Calu3 (cell line): ENCODE results near the gene ITSN2. TPM values are rescaled to one million over a fixed set of nuclear protein-coding genes. Genes with fewer than 3 reads are reported as not detected.

Experiments used
- BruUV-seq: library from RNA; stranded (reverse); fragments of 400-500 nt; replicated peaks from 2 replicates; lab custom pipeline; 2021; lab: Mats Ljungman, UMichigan
- CTCF ChIA-PET: fragments of 300-600 bp; sonication (Branson Sonifier 250); formaldehyde crosslinking; loops from one replicate; lab custom pipeline; 2022; ENCODE audit warnings: antibody characterized with exemption; lab: Charles Lee
- DNase-seq: peaks from one replicate; pipeline ENCODE4 v3.0.0; 2022
- H3K27ac Mint-ChIP-seq: one replicate; pipeline ENCODE4 v1.8.0; 2022; ENCODE audit warnings: mixed read lengths; ENCODE audit not compliant: unreplicated experiment
- H3K27me3 Mint-ChIP-seq: one replicate; pipeline ENCODE4 v1.8.0; 2022; ENCODE audit warnings: mixed read lengths; ENCODE audit not compliant: unreplicated experiment
- H3K36me3 Mint-ChIP-seq: one replicate; pipeline ENCODE4 v1.8.0; 2022; ENCODE audit warnings: mild to moderate bottlenecking, moderate library complexity, mixed read lengths; ENCODE audit not compliant: insufficient read depth, unreplicated experiment
- H3K4me1 Mint-ChIP-seq: one replicate; pipeline ENCODE4 v1.8.0; 2022; ENCODE audit warnings: mild to moderate bottlenecking, low read depth, mixed read lengths; ENCODE audit not compliant: unreplicated experiment
- H3K4me3 Mint-ChIP-seq: one replicate; pipeline ENCODE4 v1.8.0; 2022; ENCODE audit warnings: mild to moderate bottlenecking, low read depth, moderate library complexity, mixed read lengths; ENCODE audit not compliant: unreplicated experiment
- H3K9me3 Mint-ChIP-seq: one replicate; pipeline ENCODE4 v1.8.0; 2022; ENCODE audit warnings: low read depth, mixed read lengths; ENCODE audit not compliant: unreplicated experiment
- CTCF ChIP-seq: fragments of 200-600 bp; IDR thresholded peaks from one replicate; pipeline ENCODE4 v1.8.0; 2022; ENCODE audit warnings: antibody characterized with exemption; ENCODE audit not compliant: unreplicated experiment
- intact Hi-C: fragments of 100-400 bp; cut with micrococcal nuclease; formaldehyde crosslinking; loops from one replicate; pipeline ENCODE4 v1.10.0; 2022; ENCODE audit not compliant: unreplicated experiment
- total RNA-seq: library from RNA; stranded (reverse); gene quantifications from 2 replicates; pipeline ENCODE4 v1.2.3, GENCODE V29; 2022

Gene ITSN2
- total RNA-seq, 1 experiment from 2014 or later: 45.4 TPM

DNA sequence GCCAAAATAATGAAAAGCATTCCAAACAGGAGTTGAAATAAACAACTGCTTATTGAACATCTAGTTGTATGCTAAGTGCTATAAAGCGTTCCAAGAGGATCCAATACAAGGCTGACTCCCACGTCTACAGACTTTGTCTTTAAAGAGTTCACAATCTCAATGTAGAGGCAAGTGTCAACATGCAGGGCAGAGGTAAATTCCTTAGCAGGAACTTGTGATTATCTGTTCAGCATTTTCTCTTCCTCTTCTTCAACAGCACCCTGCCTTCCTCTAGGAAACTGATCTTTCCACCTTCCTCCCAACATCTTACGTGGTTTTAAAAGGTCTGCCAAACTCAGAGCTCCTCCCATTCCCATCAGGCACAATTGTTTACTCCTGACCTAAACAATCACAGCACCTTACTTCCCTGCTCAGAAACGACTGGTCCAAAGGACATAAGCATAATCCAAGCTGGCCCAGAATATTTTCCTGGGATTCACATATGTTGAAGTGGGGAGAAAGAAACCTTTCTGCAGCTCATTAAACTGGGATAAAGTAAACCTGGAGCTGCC lies 83.9 kb downstream of the ITSN2 start:
- no peak for TF ChIP-seq CTCF
- DNase-seq: no peak
- H3K36me3 Mint-ChIP-seq: peaks cover 5% of the 10 kb centered on the region
- H3K27me3 Mint-ChIP-seq: no peaks in the 10 kb centered on the region
- intact Hi-C loops: no loop called here
- H3K4me1 Mint-ChIP-seq: no peaks in the 10 kb centered on the region
- BruUV-seq: no TSS peak
- no peak overlapping the region for H3K27ac Mint-ChIP-seq
- no peaks in the 10 kb centered on the region for H3K9me3 Mint-ChIP-seq
- CTCF ChIA-PET: interaction anchor here (0.7 kb wide), 1 partner anchor 306 kb away, joined by 7 read pairs; no protein-coding TSS in a partner anchor
- no peak overlapping the region for H3K4me3 Mint-ChIP-seq

- no peak for TF ChIP-seq CTCF
- no peak overlapping the region for H3K27ac Mint-ChIP-seq
- H3K4me3 Mint-ChIP-seq: no peak overlapping the region
- H3K27me3 Mint-ChIP-seq: no peaks in the 10 kb centered on the region
- DNase-seq: no peak
- BruUV-seq: no TSS peak
- intact Hi-C loops: no loop called here
- peaks cover under 1% of the 10 kb centered on the region for H3K4me1 Mint-ChIP-seq
- peaks cover 6% of the 10 kb centered on the region for H3K36me3 Mint-ChIP-seq
- CTCF ChIA-PET: no interaction called here
- H3K9me3 Mint-ChIP-seq: no peaks in the 10 kb centered on the region
Observed at GRCh38 chr2:24274809-24275208, 85.5 kb downstream of the ITSN2 start.

GRCh38 chr2:24273598-24273997 lies 86.7 kb downstream of the ITSN2 start:
- no TSS peak for BruUV-seq
- peaks cover 13% of the 10 kb centered on the region for H3K4me1 Mint-ChIP-seq
- intact Hi-C loops: no loop called here
- no peak overlapping the region for H3K27ac Mint-ChIP-seq
- no peaks in the 10 kb centered on the region for H3K27me3 Mint-ChIP-seq
- DNase-seq: no peak
- H3K36me3 Mint-ChIP-seq: peaks cover 6% of the 10 kb centered on the region
- CTCF ChIA-PET: no interaction called here
- TF ChIP-seq CTCF: no peak
- H3K4me3 Mint-ChIP-seq: no peak overlapping the region
- H3K9me3 Mint-ChIP-seq: no peaks in the 10 kb centered on the region

GRCh38 chr2:24272907-24273306 lies 87.4 kb downstream of the ITSN2 start:
- DNase-seq: no peak
- Mint-ChIP-seq H3K9me3 (no peaks in the 10 kb centered on the region), H3K36me3 (peaks cover 6% of the 10 kb centered on the region), H3K4me1 (peaks cover 16% of the 10 kb centered on the region), H3K27me3 (no peaks in the 10 kb centered on the region), H3K4me3 (no peak overlapping the region), H3K27ac (no peak overlapping the region)
- no TSS peak for BruUV-seq
- TF ChIP-seq CTCF: no peak
- intact Hi-C loops: no loop called here
- CTCF ChIA-PET: no interaction called here
